NOMO-1 treated with dmso at 0.1 percent for 144 hours (cell line): ENCODE measurements around the gene TCF4.

Experiments
- DNase-seq: peaks from one replicate; lab custom pipeline; 2025; ENCODE audit not compliant: unreplicated experiment; lab: John Stamatoyannopoulos, UW

TCF4 gene

DNA sequence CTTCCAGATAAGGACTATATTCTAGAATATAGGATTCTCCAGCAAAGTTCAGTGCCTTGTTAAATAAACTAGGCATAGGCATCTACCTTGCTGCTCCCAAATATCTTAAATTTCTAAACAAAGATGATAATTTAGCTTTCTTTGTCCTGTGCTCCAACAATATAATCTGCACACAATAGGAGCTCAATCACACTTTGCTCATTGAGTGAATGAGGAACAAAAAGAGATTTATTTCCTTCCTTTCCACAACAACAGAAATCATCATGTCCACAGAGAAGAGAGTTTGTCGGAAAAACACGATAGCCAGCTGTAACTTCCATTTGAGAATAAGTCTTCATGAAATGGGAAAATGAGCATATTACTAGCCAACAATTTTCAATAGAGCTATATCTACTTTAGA, 256.7 kb downstream of the TCF4 start:
- no peak for DNase-seq

- peak; percentile 18 for DNase-seq
Observed at GRCh38 chr18:55328301-55328700, 259.7 kb downstream of the TCF4 start.

DNA sequence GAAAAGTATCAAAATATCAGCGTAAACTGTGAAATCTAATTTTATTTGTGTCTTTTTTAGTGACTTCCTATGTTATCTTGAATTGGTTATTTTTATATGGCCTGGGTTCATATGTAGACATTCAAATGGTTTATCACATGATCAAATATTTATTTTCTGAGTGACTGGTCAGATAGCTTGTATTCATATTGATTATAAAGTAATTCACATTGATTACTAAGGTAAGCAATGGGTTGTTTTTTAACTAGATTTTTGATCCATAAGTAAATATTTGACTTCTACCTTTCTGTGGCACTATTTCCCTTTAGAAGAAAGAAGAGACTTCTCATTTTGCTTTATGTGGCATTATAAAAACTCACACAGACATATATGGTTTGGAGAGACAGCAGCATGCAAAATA, 260.5 kb downstream of the TCF4 start:
- no peak for DNase-seq

- DNase-seq = no peak
Observed at GRCh38 chr18:55326134-55326533, 261.9 kb downstream of the TCF4 start.

GRCh38 chr18:55324166-55324565, 263.8 kb downstream of the TCF4 start:
- DNase-seq = no peak

- DNase-seq = no peak
Observed at GRCh38 chr18:55323051-55323994, 264.7 kb downstream of the TCF4 start.

DNA sequence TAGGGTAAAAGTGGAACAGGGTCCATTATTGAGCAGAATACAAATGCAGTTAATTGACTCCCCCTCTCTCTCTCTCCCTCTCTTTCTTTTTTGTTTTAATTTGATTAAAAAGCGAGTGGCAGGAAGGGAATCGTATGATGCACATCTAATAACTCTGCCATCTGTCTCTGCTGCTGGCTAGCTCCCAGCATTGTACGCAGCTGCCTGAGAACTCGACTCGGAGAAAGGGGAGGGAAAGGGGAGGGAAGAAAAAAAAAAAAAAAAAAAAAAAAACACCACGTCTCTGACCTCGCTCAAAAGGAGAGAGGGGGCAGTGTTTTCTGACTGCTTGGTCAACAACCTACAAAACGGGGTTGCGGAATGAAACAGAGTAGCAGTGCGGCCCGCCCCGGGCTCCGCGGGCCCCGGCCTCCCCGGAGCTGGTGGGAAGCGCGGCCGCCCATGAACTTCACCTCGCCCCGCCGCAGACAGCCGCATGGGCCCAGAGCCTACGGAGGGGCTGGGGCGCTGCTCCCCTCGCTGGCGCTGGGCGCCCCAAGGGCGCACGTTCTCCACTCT, 265.7 kb downstream of the TCF4 start:
- DNase-seq = no peak

- DNase-seq = no peak
Observed at GRCh38 chr18:55321265-55322177, 266.5 kb downstream of the TCF4 start.

GRCh38 chr18:55320424-55321264, 267.3 kb downstream of the TCF4 start:
- no peak for DNase-seq

DNA sequence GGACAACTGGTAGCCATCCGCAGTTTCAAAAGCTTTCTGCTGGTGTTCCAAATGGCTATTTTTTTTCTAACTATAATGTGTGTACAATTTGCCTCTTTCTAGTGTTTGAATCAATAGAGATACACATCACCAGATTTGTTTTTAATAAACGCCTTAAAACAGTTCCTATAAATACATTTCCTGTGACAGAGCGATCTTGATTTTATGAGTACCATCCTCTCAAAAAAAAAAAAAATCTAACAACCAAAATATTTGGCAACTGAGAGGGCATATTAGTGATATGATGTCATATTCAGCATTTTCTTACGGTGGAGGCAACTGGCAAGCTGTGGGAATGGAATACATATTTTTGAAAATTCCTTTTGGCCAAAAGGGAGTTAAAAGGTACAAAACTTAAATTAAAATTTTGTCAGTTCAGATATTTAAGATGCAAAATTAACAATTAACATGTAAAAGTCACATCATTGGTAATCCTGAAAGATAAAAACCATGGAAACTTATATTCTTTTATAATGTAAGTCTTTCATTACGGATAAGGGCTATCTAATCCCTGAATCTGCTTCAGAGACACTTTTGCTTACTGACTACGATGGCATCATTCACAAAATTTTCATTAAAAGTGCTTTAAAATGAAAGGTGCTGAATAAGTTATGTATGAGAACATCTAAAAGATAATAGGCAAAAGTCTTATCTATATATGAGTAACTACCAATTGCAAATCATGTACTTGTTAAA, 268.4 kb downstream of the TCF4 start:
- no peak for DNase-seq

DNA sequence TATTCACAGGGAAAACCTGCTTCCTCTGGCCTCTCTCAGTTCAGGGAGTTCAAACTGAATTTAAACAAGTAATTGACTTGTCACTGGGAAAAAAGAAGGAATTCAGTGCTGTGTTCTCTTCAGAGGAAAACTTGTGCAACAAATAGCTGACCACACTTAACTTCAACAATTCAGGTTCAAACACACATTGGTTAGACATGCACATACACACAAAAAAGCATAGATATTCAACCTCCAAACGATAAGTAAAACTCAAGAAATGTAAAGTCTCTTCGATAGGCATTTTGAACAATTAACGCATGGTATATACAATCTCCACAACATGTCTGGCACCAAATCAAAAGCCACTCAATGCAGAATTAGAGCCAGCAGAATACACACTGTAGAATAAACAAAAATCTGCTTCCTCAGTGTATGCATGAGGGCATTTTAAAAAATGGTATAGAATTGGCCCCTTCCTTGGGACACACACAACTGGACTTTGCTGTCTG, 269.0 kb downstream of the TCF4 start:
- DNase-seq = no peak

DNA sequence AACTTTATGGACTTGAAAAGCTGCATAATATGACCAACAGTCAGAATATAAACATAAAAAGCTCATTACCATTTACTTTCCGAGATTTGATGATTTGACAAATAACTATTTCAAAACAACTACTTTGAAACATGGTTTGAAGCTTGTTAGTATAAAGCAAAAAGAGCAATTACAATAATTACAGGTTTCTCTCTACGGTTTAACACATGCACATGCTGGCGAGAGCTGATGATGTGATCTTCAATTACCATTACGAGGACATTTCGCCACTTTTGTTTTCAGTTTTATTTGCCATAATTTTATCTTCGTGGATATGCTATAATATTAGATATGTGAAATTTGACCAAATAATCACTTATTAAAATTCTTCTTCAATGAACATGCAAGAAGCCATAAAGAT, 270.1 kb downstream of the TCF4 start:
- DNase-seq = no peak

GRCh38 chr18:55317324-55317723, 270.7 kb downstream of the TCF4 start:
- no peak for DNase-seq

GRCh38 chr18:55316486-55317184, 271.4 kb downstream of the TCF4 start:
- DNase-seq = no peak

DNA sequence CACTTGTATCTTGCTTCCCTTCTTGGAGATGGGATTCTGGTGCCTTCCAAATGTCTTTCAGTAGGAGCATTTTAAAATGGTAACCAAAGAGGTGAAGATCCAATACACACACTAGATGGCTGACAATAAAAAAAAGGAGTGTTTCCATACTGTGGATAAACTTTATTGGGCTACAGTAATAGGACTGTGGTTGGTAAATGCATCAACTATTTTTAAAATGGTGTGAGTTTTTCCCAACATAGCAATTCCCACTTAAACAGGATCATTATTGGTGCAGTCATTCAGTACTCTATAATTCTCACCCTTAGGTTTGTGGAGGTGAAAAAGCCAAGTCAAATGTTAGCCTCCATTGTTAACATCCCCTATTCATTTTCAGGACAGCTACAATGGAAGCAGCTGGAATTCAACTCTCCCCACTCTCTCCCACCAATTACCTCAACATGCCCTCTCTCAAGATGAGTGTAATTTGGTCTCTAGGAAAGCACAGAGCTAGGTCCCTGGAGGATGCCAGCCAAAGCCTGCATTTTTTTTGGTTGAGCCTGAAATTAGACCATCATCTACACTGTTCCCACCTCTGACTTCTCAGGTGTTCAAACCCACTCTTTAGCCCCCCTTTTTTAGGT, 273.3 kb downstream of the TCF4 start:
- no peak for DNase-seq

DNA sequence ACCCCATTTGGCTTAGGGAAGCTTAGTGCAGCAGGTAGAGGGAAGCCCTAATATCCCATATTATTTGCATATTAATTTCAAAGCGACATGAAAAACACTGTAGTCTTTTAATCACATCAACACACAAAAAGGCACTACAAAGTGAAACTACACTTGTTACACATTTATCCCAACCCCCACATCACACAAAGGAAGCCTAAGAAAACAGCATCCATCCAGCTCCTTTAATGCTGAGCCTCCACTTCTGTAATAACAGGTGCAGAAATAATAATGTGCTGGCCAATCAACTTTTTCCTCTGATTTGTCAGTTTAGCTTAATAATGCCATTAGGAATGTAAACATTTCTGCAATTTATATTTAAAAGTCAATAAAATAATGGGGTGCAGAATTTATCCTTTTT, 274.0 kb downstream of the TCF4 start:
- DNase-seq = no peak

- DNase-seq = no peak
Observed at GRCh38 chr18:55310863-55311262, 277.1 kb downstream of the TCF4 start.

GRCh38 chr18:55310044-55310676, 277.8 kb downstream of the TCF4 start:
- no peak for DNase-seq
